ENCODE data around the gene CHRNA1.

The CHRNA1 gene

DNA sequence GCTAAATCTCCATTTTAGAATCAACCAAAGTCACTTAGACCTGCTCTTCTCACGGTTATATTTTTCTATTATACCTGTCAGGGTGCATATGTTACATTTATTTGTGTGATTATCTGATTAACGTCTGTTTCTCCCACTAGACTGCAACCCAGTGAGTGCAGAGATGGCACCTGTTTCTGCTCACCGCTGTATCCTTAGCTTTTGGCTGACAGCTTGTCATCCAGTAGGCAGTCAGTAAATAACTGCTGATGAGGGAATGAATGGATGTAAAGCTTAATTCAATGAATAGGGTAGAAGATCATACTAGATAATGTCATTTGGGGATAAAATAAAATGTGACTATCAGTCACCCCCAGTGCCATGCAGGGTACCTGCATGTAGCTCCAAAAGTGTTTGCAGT, 6.9 kb upstream of the CHRNA1 start:
- Histone ChIP-seq H3K9me3 (ENCODE audit: control insufficient read depth, low read length) (no peaks in the 10 kb centered on the region), H3K36me3 (ENCODE audit: control insufficient read depth, insufficient read depth, low read length) (no peaks in the 10 kb centered on the region), H3K27me3 (ENCODE audit: control insufficient read depth, insufficient read depth, low read length) (no peaks in the 10 kb centered on the region), H3K4me3 (ENCODE audit: low read length) (no peak overlapping the region), H3K9ac (ENCODE audit: low read length) (no peak overlapping the region), H3K4me1 (ENCODE audit: control insufficient read depth, insufficient read depth, low read length) (peaks cover 8% of the 10 kb centered on the region)

DNA sequence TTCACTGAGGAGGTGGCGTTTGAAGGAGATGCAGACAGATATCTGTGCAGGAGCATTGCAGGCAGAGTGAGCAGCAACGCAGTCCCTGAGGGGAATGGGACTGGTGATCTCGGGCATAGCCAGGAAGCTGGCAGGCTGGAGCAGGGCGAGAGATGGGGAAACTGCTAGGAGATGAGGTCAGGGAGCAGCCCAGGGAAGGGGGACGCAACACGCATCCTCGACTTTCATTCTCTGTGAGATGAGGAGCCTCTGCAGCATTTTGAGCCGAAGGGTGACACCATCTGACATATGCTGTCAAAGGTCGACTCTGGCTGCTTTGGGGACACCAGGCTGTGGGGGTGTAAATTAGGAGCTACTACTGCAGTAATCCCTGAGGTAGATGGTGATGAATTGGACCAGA, 4.3 kb upstream of the CHRNA1 start:
- no peak overlapping the region for H3K9ac ChIP-seq (ENCODE audit: low read length)
- H3K4me3 ChIP-seq (ENCODE audit: low read length), result no peak overlapping the region
- H3K27me3 ChIP-seq (ENCODE audit: control insufficient read depth, insufficient read depth, low read length), result no peaks in the 10 kb centered on the region
- H3K4me1 ChIP-seq (ENCODE audit: control insufficient read depth, insufficient read depth, low read length), result peaks cover 8% of the 10 kb centered on the region
- H3K36me3 ChIP-seq (ENCODE audit: control insufficient read depth, insufficient read depth, low read length), result no peaks in the 10 kb centered on the region
- no peaks in the 10 kb centered on the region for H3K9me3 ChIP-seq (ENCODE audit: control insufficient read depth, low read length)

DNA sequence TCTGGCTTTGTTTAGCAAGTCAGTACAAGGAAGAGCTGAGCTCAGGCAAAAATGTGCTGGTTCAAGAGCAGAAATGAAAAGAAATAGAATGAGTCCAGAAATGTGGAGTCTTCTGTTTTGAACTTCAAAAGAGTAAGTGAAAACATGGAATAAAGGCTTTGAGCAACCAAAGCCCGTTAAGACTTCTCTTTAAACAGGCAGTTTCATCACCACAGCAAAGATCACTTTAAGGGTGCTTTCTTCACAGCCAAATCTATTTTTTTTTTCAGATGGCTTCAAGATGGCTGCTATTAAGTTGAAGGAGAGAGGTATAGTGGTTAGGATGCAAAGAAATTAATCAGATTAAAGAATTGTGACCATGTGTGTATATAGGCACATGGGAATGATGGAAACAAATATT, 2.0 kb upstream of the CHRNA1 start:
- Histone ChIP-seq H3K4me1 (ENCODE audit: control insufficient read depth, insufficient read depth, low read length) (no peaks in the 10 kb centered on the region), H3K9me3 (ENCODE audit: control insufficient read depth, low read length) (no peaks in the 10 kb centered on the region), H3K36me3 (ENCODE audit: control insufficient read depth, insufficient read depth, low read length) (no peaks in the 10 kb centered on the region), H3K9ac (ENCODE audit: low read length) (no peak overlapping the region), H3K27me3 (ENCODE audit: control insufficient read depth, insufficient read depth, low read length) (no peaks in the 10 kb centered on the region), H3K4me3 (ENCODE audit: low read length) (no peak overlapping the region)

DNA sequence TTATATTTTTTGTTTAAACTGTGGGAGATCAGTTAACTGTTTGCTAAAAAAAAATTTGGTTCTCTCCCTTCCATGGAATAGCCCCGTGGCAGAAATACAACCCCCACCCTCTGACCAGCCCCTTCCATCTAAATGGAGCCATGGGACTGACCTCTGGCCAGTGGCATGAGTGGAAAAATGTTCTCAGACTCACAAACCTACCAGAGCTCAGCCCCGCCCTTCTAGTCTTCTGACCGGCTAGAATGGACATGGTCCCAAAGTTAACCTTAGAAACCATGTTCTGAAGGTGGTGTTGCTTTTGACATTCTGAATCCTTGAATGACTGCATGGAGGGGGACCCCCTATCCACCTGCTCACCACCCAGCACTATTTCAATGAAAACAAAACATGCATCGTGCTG, 1.3 kb upstream of the CHRNA1 start:
- Histone ChIP-seq H3K9ac (ENCODE audit: low read length) (no peak overlapping the region), H3K9me3 (ENCODE audit: control insufficient read depth, low read length) (no peaks in the 10 kb centered on the region), H3K4me3 (ENCODE audit: low read length) (no peak overlapping the region), H3K4me1 (ENCODE audit: control insufficient read depth, insufficient read depth, low read length) (no peaks in the 10 kb centered on the region), H3K27me3 (ENCODE audit: control insufficient read depth, insufficient read depth, low read length) (no peaks in the 10 kb centered on the region), H3K36me3 (ENCODE audit: control insufficient read depth, insufficient read depth, low read length) (no peaks in the 10 kb centered on the region)

DNA sequence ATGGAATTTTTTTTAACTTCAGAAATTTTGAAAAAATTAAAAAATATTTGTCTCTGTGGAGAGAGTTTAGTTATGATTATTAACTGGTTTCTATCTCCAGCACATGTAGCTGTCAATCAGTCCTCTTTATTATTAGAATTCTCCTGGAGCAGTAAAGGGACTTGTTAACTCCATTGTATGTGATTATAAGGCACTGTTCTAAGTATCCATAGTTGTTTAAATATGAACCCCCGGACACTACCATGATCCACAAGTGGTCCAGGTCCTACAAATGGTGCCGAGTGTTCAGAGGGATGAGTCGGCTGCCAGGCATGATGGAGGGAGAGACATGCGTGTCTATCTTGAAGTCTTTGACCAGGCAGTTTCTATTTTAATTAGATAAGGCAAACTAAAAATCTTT, 492 bp downstream of the CHRNA1 start:
- H3K9ac ChIP-seq (ENCODE audit: low read length), result no peak overlapping the region
- H3K36me3 ChIP-seq (ENCODE audit: control insufficient read depth, insufficient read depth, low read length), result no peaks in the 10 kb centered on the region
- H3K4me3 ChIP-seq (ENCODE audit: low read length), result no peak overlapping the region

DNA sequence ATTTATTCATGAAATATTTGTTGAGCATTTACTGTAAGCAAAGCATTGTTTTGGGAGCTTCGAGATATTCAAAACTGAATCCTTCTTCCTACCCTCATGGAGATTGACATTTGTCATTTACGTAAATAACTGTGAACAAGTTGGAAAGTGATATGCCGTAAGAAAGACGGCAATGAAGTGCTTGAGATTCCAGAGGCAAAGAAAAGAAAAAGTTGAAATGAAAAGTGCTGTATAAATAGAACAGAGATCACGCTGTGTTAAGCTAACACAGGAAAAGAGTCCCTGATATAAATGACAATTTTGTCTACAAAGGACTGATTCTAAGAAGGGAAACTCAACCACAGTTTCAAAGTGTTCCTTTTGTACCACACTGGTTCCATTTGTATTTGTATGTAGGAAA, 1.8 kb downstream of the CHRNA1 start:
- Histone ChIP-seq H3K4me3 (ENCODE audit: low read length) (no peak overlapping the region), H3K4me1 (ENCODE audit: control insufficient read depth, insufficient read depth, low read length) (no peaks in the 10 kb centered on the region), H3K36me3 (ENCODE audit: control insufficient read depth, insufficient read depth, low read length) (no peaks in the 10 kb centered on the region), H3K27me3 (ENCODE audit: control insufficient read depth, insufficient read depth, low read length) (no peaks in the 10 kb centered on the region), H3K9ac (ENCODE audit: low read length) (no peak overlapping the region), H3K9me3 (ENCODE audit: control insufficient read depth, low read length) (no peaks in the 10 kb centered on the region)

More for the DNA sequence above, 492 bp downstream of the CHRNA1 start:
- Histone ChIP-seq H3K9me3 (ENCODE audit: control insufficient read depth, low read length) (no peaks in the 10 kb centered on the region), H3K4me1 (ENCODE audit: control insufficient read depth, insufficient read depth, low read length) (no peaks in the 10 kb centered on the region), H3K27me3 (ENCODE audit: control insufficient read depth, insufficient read depth, low read length) (no peaks in the 10 kb centered on the region)

DNA sequence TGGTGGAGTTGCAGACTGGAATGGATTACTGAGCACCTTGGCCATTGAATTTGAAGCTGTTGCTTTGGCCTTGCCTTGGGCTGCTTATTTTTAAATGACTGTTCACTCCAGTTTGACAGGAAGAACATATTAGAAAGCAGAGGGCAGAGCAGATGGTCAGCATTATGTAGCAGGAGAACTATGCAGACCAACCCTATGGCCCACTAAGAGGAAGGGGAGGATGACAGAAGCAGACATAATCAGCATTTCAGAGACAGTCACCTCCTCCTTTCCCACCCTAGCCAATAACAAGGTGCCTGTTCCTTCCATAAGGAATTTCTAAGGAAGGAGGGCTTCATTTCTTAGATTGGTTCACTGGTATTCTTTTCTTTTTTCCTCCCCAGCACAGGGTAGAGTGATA, 2.4 kb downstream of the CHRNA1 start:
- Histone ChIP-seq H3K36me3 (ENCODE audit: control insufficient read depth, insufficient read depth, low read length) (no peaks in the 10 kb centered on the region), H3K9me3 (ENCODE audit: control insufficient read depth, low read length) (no peaks in the 10 kb centered on the region), H3K4me3 (ENCODE audit: low read length) (no peak overlapping the region), H3K4me1 (ENCODE audit: control insufficient read depth, insufficient read depth, low read length) (no peaks in the 10 kb centered on the region), H3K27me3 (ENCODE audit: control insufficient read depth, insufficient read depth, low read length) (no peaks in the 10 kb centered on the region), H3K9ac (ENCODE audit: low read length) (no peak overlapping the region)

DNA sequence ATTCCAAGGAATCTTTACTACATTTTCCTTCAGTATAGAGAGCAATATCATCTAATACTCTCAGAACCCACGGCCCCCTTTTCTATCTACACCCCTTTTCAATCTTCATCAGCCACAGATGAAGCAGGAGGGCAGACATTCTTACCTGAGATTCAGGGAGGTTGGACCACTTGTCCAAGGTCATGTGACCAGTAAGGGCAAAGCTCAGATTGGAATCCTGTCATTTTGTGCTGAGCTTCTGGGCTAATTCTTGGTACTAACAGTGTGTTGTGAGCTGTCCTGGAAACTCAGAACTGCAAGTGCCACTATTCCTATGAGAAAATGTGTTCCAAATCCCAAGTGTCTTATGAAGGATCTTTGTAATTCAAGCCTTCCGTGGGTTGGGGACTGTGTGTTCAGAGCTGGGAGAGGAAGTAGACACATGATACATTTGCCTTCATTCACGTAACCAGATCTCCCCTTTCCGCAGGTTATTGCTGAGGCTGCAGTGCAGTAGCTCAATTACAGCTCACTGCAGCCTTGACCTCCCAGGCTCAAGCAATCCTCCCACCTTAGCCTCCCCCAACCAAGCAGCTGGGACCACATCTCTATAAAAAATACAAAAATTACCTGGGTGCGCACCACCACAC, 3.3 kb downstream of the CHRNA1 start:
- no peaks in the 10 kb centered on the region for H3K4me1 ChIP-seq (ENCODE audit: control insufficient read depth, insufficient read depth, low read length)
- H3K9me3 ChIP-seq (ENCODE audit: control insufficient read depth, low read length), result no peaks in the 10 kb centered on the region
- H3K4me3 ChIP-seq (ENCODE audit: low read length), result no peak overlapping the region
- H3K27me3 ChIP-seq (ENCODE audit: control insufficient read depth, insufficient read depth, low read length), result no peaks in the 10 kb centered on the region
- no peak overlapping the region for H3K9ac ChIP-seq (ENCODE audit: low read length)
- H3K36me3 ChIP-seq (ENCODE audit: control insufficient read depth, insufficient read depth, low read length), result no peaks in the 10 kb centered on the region

DNA sequence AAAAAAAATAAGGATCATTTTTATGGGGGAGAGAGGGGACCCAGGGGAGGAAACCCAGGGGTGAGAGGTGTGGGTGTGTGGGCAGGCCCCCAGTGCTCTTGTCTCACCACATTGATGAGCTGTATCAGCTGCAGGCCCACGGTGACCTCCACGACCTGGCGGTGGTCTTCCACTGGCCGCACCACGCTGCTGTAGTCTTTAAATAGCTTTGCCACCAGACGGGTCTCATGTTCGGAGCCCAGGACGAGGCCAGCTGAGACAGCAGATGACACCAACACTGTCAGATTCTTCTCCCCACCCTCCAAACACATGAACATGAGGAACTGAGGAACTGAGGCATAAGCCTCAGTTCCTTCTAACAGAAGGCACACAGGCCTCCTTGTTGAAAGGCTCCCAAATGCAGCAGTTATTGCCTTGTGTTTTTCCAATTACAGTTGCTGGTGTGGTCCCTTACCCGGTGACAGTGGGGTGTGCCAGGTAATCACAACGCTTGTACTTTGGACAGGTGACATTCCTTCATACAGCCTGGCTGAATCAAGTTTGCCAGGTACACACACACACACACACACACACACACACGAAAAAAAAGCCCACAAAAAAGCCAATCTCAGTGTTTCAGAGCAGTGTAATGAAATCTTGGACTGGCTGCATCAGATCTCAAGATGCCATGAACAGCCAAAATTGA, 4.7 kb downstream of the CHRNA1 start:
- Histone ChIP-seq H3K9ac (ENCODE audit: low read length) (no peak overlapping the region), H3K36me3 (ENCODE audit: control insufficient read depth, insufficient read depth, low read length) (no peaks in the 10 kb centered on the region), H3K9me3 (ENCODE audit: control insufficient read depth, low read length) (no peaks in the 10 kb centered on the region), H3K4me3 (ENCODE audit: low read length) (no peak overlapping the region), H3K4me1 (ENCODE audit: control insufficient read depth, insufficient read depth, low read length) (no peaks in the 10 kb centered on the region), H3K27me3 (ENCODE audit: control insufficient read depth, insufficient read depth, low read length) (no peaks in the 10 kb centered on the region)

DNA sequence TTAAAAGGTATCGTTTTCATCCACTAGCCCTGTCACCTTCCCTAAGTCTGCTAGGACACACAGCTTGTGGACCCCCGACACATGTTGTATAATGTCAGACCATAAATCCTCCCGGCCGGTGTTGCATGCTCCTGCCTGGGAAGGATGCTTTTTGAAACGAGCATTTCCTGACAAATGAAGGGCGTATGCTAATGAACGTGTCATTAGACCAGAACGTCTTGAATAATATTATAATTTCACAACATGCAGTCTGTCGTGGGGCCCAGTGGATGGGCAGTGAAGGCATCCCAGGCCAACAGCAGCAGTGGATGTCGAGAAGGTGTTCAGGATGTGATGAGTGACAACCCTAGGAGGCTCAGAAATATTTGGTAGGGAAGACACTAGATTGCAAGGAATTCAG, 7.5 kb downstream of the CHRNA1 start:
- H3K9me3 ChIP-seq (ENCODE audit: control insufficient read depth, low read length), result no peaks in the 10 kb centered on the region
- H3K9ac ChIP-seq (ENCODE audit: low read length), result no peak overlapping the region
- no peak overlapping the region for H3K4me3 ChIP-seq (ENCODE audit: low read length)
- no peaks in the 10 kb centered on the region for H3K4me1 ChIP-seq (ENCODE audit: control insufficient read depth, insufficient read depth, low read length)
- no peaks in the 10 kb centered on the region for H3K27me3 ChIP-seq (ENCODE audit: control insufficient read depth, insufficient read depth, low read length)
- no peaks in the 10 kb centered on the region for H3K36me3 ChIP-seq (ENCODE audit: control insufficient read depth, insufficient read depth, low read length)

DNA sequence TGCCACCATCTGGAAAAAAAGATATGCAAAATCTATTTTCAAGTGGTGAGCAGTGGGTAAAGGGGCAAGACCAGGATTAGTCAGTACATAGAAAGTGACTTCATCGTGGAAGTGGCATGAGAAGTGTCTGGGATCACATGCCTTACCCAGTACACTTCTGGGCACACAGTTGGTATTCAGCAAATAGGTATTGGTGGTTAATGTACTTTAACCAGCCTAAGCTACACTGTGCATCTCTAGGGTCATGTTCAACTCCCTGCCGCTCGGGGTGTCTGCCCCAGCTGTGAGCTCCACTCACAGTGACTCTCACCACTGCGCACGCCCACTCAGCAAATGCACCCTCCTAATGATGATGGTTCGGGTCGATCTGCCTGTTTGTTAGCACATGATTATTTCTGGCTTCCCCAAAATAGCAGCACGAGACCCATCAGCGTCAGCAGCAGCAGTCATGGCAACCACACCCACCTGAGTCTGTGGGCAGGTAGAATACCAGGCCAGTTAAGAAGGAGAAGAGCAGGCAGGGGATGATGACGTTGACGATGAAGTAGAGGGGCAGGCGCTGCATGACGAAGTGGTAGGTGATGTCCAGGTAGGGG, 11.1 kb downstream of the CHRNA1 start:
- Histone ChIP-seq H3K27me3 (ENCODE audit: control insufficient read depth, insufficient read depth, low read length) (no peaks in the 10 kb centered on the region), H3K9me3 (ENCODE audit: control insufficient read depth, low read length) (no peaks in the 10 kb centered on the region), H3K36me3 (ENCODE audit: control insufficient read depth, insufficient read depth, low read length) (no peaks in the 10 kb centered on the region), H3K4me3 (ENCODE audit: low read length) (no peak overlapping the region), H3K9ac (ENCODE audit: low read length) (no peak overlapping the region), H3K4me1 (ENCODE audit: control insufficient read depth, insufficient read depth, low read length) (no peaks in the 10 kb centered on the region)

DNA sequence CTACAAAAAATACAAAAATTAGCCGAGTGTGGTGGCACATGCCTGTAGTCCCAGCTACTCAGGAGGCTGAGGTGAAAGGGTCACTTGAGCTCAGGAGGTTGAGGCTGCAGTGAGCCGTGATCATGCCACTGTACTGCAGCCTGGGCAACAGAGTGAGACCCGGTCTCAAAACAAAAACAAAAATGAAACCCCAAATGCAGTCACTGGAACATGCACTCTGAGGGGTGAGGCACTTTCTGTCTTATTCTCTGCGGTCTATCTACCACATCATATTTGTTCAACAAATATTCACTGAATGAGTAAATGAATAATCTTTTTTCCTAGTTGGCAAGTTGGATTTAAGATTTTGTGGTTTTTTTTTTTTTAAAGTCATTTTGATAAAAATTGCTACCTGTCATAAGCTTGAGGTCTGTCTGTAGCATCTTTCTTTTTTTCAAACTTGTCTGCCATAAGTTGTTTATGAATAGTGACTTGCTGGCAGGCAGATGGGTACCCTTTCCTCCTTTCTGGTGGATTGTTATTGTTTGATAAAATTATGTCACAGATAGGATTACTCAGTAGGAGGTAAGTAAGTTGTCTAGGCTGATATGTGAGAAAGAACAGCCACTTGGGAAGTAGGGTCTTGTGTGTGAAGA, 11.8 kb downstream of the CHRNA1 start:
- H3K4me1 ChIP-seq (ENCODE audit: control insufficient read depth, insufficient read depth, low read length), result no peaks in the 10 kb centered on the region
- no peak overlapping the region for H3K9ac ChIP-seq (ENCODE audit: low read length)
- no peaks in the 10 kb centered on the region for H3K36me3 ChIP-seq (ENCODE audit: control insufficient read depth, insufficient read depth, low read length)
- no peaks in the 10 kb centered on the region for H3K9me3 ChIP-seq (ENCODE audit: control insufficient read depth, low read length)
- H3K27me3 ChIP-seq (ENCODE audit: control insufficient read depth, insufficient read depth, low read length), result no peaks in the 10 kb centered on the region
- no peak overlapping the region for H3K4me3 ChIP-seq (ENCODE audit: low read length)

All from mucosa of stomach (tissue), 1 donor.